ENCODE data around the gene FOXK1.

The FOXK1 gene

DNA sequence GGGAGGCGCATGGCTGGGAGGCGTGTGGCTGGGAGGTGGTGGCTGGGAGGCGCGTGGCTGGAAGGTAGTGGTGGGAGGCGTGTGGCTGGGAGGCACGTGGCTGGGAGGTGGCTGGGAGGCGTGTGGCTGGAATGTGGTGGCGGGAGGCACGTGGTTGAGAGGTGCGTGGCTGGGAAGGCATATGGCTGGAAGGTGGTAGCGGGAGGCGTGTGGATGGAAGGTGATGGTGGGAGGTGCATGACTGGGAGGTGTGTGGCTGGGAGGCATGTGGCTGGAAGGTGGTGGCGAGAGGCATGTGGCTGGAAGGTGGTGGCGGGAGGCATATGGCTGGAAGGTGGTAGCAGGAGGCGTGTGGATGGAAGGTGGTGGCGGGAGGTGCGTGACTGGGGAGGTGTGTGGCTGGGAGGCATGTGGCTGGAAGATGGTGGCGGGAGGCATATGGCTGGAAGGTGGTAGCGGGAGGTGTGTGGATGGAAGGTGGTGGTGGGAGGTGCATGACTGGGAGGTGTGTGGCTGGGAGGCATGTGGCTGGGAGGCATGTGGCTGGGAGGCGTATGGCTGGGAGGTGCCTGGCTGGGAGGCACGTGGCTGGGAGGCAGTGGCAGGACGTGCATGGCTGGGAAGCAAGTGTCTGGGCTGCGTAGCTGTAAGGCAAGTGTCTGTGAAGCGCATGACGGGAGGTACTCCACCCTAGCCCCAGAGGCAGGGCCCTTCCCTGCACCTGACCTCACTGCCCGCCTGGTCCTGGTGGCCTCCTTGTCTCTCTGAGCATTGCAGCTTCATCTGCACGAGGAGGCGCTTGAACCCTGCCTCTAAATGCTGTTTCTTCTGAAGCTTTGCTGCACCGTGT, 35.1 kb downstream of the FOXK1 start:
- Histone ChIP-seq H3K9me3 (replicated peaks in 1 of 2; ENCODE audit: control insufficient read depth in 2 of 2, insufficient read depth in 1 of 2, low read depth in 1 of 2, low read length in 2 of 2) (peaks cover 5 to 12% of the 10 kb centered on the region in 2 donors), H3K9ac (ENCODE audit: low read depth, low read length, poor library complexity) (peak overlapping the region; percentile 79), H3K4ac (ENCODE audit: low read length) (peak overlapping the region; percentile 66), H3K4me2 (ENCODE audit: insufficient read depth, low read length, poor library complexity, severe bottlenecking) (no peak overlapping the region), H3K27me3 (ENCODE audit: control insufficient read depth in 3 of 3, insufficient read depth in 3 of 3, low read depth in 1 of 3, low read length in 3 of 3) (no peaks in the 10 kb centered on the region), H2AK5ac (ENCODE audit: low read depth, low read length) (peak overlapping the region; percentile 64), H3K27ac (replicated peaks; ENCODE audit: low read length) (no peak overlapping the region), H3K4me3 (ENCODE audit: low read length in 2 of 2) (no peak overlapping the region), H2BK12ac (ENCODE audit: low read length) (peak overlapping the region; percentile 63), H3K18ac (ENCODE audit: low read length) (peak overlapping the region; percentile 36), H3K4me1 (ENCODE audit: control insufficient read depth in 2 of 2, insufficient read depth in 1 of 2, low read depth in 1 of 2, low read length in 2 of 2) (peaks cover 2 to 3% of the 10 kb centered on the region in 2 donors), H4K91ac (ENCODE audit: low read depth, low read length, poor library complexity) (no peak overlapping the region), H3K14ac (ENCODE audit: low read length) (peak overlapping the region; percentile 97), H3K23ac (ENCODE audit: low read depth, low read length, poor library complexity) (peak overlapping the region; percentile 94), H2BK5ac (ENCODE audit: low read length) (no peak overlapping the region), H2BK120ac (ENCODE audit: low read depth, low read length) (no peak overlapping the region), H2AFZ (ENCODE audit: low read length) (no peak overlapping the region), H4K8ac (ENCODE audit: low read depth, low read length) (peak overlapping the region; percentile 76), H2BK15ac (ENCODE audit: low read length) (peak overlapping the region; percentile 31), H3K36me3 (replicated peaks in 1 of 2; ENCODE audit: control insufficient read depth in 2 of 2, insufficient read depth in 2 of 2, low read length in 2 of 2) (peaks cover 5 to 35% of the 10 kb centered on the region in 2 donors), H3K79me1 (ENCODE audit: low read depth, low read length) (peaks cover 15% of the 10 kb centered on the region)
- DNase-seq (ENCODE audit: low spot score): no peak
- WGBS, 2 donors (ENCODE audit: extremely low coverage in 2 of 2, insufficient read length in 2 of 2, insufficient replicate concordance in 1 of 2): 100% methylated on average over 2 of the region's 29 CpGs; no CpG with 5 or more reads in 1 of the 2 donors

DNA sequence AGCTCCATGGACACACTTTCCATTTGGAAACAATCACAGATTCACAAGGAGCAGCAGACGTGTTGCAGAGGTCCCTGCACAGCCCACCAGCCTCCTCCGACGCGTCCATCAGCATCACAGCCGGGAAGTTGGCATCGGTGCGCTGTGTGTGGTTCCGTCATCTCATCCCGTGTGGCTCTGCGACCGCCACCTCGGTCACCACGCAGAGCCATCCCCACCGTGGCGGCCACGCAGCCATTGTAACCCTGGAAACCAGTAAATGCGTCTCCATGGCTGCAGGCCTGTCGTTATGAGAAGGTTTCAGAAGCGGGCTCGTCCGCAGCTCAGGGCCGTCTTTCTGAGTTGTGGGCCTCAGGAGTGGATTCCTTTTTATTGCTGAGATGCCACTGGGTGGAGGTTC, 36.0 kb downstream of the FOXK1 start:
- no peak overlapping the region for H3K4ac ChIP-seq (ENCODE audit: low read length)
- H3K4me1 ChIP-seq (ENCODE audit: control insufficient read depth in 2 of 2, insufficient read depth in 1 of 2, low read depth in 1 of 2, low read length in 2 of 2): peaks cover 2 to 3% of the 10 kb centered on the region in 2 donors
- H4K8ac ChIP-seq (ENCODE audit: low read depth, low read length): no peak overlapping the region
- peaks cover 23% of the 10 kb centered on the region for H3K79me1 ChIP-seq (ENCODE audit: low read depth, low read length)
- no peak overlapping the region for H2BK5ac ChIP-seq (ENCODE audit: low read length)
- no peaks in the 10 kb centered on the region for H3K27me3 ChIP-seq (ENCODE audit: control insufficient read depth in 3 of 3, insufficient read depth in 3 of 3, low read depth in 1 of 3, low read length in 3 of 3)
- peak overlapping the region in 1 of 2 donors; percentile 41 for H3K4me3 ChIP-seq (ENCODE audit: low read length in 2 of 2)
- no peak overlapping the region for H2BK12ac ChIP-seq (ENCODE audit: low read length)
- no peak overlapping the region for H3K23ac ChIP-seq (ENCODE audit: low read depth, low read length, poor library complexity)
- WGBS, 2 donors (ENCODE audit: extremely low coverage in 2 of 2, insufficient read length in 2 of 2, insufficient replicate concordance in 1 of 2): no CpG with 5 or more reads among the region's 22 CpGs
- H3K36me3 ChIP-seq (replicated peaks in 1 of 2; ENCODE audit: control insufficient read depth in 2 of 2, insufficient read depth in 2 of 2, low read length in 2 of 2): peaks cover 7 to 37% of the 10 kb centered on the region in 2 donors
- H3K9ac ChIP-seq (ENCODE audit: low read depth, low read length, poor library complexity): no peak overlapping the region
- DNase-seq (ENCODE audit: low spot score): no peak
- peak overlapping the region; percentile 11 for H2AK5ac ChIP-seq (ENCODE audit: low read depth, low read length)
- H3K4me2 ChIP-seq (ENCODE audit: insufficient read depth, low read length, poor library complexity, severe bottlenecking): no peak overlapping the region
- no peak overlapping the region for H3K27ac ChIP-seq (replicated peaks; ENCODE audit: low read length)
- no peak overlapping the region for H4K91ac ChIP-seq (ENCODE audit: low read depth, low read length, poor library complexity)
- peak overlapping the region; percentile 42 for H3K14ac ChIP-seq (ENCODE audit: low read length)
- no peak overlapping the region for H3K18ac ChIP-seq (ENCODE audit: low read length)
- no peak overlapping the region for H2BK120ac ChIP-seq (ENCODE audit: low read depth, low read length)
- H2BK15ac ChIP-seq (ENCODE audit: low read length): no peak overlapping the region
- peaks cover 5 to 12% of the 10 kb centered on the region in 2 donors for H3K9me3 ChIP-seq (replicated peaks in 1 of 2; ENCODE audit: control insufficient read depth in 2 of 2, insufficient read depth in 1 of 2, low read depth in 1 of 2, low read length in 2 of 2)
- no peak overlapping the region for H2AFZ ChIP-seq (ENCODE audit: low read length)

DNA sequence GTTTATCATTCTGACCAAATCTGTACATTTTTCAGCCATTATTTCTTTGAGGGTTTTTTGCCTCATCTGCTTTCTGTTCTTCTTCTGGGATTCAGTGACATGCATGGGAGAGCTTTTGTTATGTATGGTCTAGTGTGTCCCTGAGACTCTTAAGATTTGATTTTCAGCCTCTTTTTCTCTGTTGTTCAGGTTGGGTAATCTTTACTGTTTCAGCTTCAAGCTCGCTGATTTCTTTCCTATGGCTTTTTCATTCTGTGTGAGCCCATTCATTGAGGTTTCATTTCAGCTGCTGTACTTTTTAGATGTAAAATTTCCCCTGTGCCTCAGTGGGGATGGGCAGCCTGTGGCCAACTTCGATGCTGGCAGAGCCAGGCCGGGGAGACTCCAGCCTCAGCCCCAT, 38.1 kb downstream of the FOXK1 start:
- no peak overlapping the region for H3K27ac ChIP-seq (replicated peaks; ENCODE audit: low read length)
- no peak overlapping the region for H3K23ac ChIP-seq (ENCODE audit: low read depth, low read length, poor library complexity)
- peaks cover 3 to 40% of the 10 kb centered on the region in 2 donors for H3K36me3 ChIP-seq (replicated peaks in 1 of 2; ENCODE audit: control insufficient read depth in 2 of 2, insufficient read depth in 2 of 2, low read length in 2 of 2)
- no peaks in the 10 kb centered on the region for H3K27me3 ChIP-seq (ENCODE audit: control insufficient read depth in 3 of 3, insufficient read depth in 3 of 3, low read depth in 1 of 3, low read length in 3 of 3)
- H3K4me2 ChIP-seq (ENCODE audit: insufficient read depth, low read length, poor library complexity, severe bottlenecking): no peak overlapping the region
- H2BK15ac ChIP-seq (ENCODE audit: low read length): no peak overlapping the region
- H4K8ac ChIP-seq (ENCODE audit: low read depth, low read length): no peak overlapping the region
- no peak overlapping the region for H2BK12ac ChIP-seq (ENCODE audit: low read length)
- WGBS, 2 donors (ENCODE audit: extremely low coverage in 2 of 2, insufficient read length in 2 of 2, insufficient replicate concordance in 1 of 2): no CpG with 5 or more reads among the region's 3 CpGs
- H3K4me3 ChIP-seq (ENCODE audit: low read length in 2 of 2): no peak overlapping the region
- H3K9me3 ChIP-seq (replicated peaks in 1 of 2; ENCODE audit: control insufficient read depth in 2 of 2, insufficient read depth in 1 of 2, low read depth in 1 of 2, low read length in 2 of 2): peaks cover 0 to 4% of the 10 kb centered on the region in 2 donors
- no peak overlapping the region for H3K18ac ChIP-seq (ENCODE audit: low read length)
- no peak overlapping the region for H2AK5ac ChIP-seq (ENCODE audit: low read depth, low read length)
- H3K14ac ChIP-seq (ENCODE audit: low read length): no peak overlapping the region
- no peak for DNase-seq (ENCODE audit: low spot score)
- peaks cover 8 to 9% of the 10 kb centered on the region in 2 donors for H3K4me1 ChIP-seq (ENCODE audit: control insufficient read depth in 2 of 2, insufficient read depth in 1 of 2, low read depth in 1 of 2, low read length in 2 of 2)
- H3K4ac ChIP-seq (ENCODE audit: low read length): no peak overlapping the region
- no peak overlapping the region for H2AFZ ChIP-seq (ENCODE audit: low read length)
- no peak overlapping the region for H4K91ac ChIP-seq (ENCODE audit: low read depth, low read length, poor library complexity)
- peaks cover 26% of the 10 kb centered on the region for H3K79me1 ChIP-seq (ENCODE audit: low read depth, low read length)
- no peak overlapping the region for H3K9ac ChIP-seq (ENCODE audit: low read depth, low read length, poor library complexity)
- H2BK120ac ChIP-seq (ENCODE audit: low read depth, low read length): no peak overlapping the region
- no peak overlapping the region for H2BK5ac ChIP-seq (ENCODE audit: low read length)

DNA sequence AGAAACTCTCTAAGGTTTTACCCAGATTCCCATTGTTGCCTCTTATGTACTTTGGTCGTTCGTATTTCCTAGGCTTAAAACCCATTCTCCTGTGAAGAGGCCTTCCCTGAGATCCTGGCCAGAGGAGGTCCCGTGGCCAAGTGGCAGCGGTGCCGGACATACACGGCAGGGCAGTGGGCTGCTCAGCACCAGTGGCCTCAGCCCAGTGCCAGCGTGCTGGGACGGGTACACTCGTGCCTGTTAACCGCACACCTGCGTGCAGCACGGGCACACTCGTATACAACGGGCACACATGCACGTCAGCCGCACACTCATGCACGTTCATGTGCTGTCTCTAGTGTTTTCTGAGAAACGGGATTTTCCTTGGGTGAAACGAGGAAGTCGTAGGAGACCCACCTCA, 40.2 kb downstream of the FOXK1 start:
- Histone ChIP-seq H3K4me1 (ENCODE audit: control insufficient read depth in 2 of 2, insufficient read depth in 1 of 2, low read depth in 1 of 2, low read length in 2 of 2) (peaks cover 14 to 16% of the 10 kb centered on the region in 2 donors), H3K79me1 (ENCODE audit: low read depth, low read length) (peaks cover 20% of the 10 kb centered on the region), H2BK120ac (ENCODE audit: low read depth, low read length) (no peak overlapping the region), H3K27ac (replicated peaks; ENCODE audit: low read length) (no peak overlapping the region), H3K18ac (ENCODE audit: low read length) (peak overlapping the region; percentile 5), H2AFZ (ENCODE audit: low read length) (no peak overlapping the region), H3K9me3 (replicated peaks in 1 of 2; ENCODE audit: control insufficient read depth in 2 of 2, insufficient read depth in 1 of 2, low read depth in 1 of 2, low read length in 2 of 2) (no peaks in the 10 kb centered on the region), H4K8ac (ENCODE audit: low read depth, low read length) (peak overlapping the region; percentile 52), H2AK5ac (ENCODE audit: low read depth, low read length) (no peak overlapping the region), H3K9ac (ENCODE audit: low read depth, low read length, poor library complexity) (no peak overlapping the region), H3K14ac (ENCODE audit: low read length) (no peak overlapping the region), H3K36me3 (replicated peaks in 1 of 2; ENCODE audit: control insufficient read depth in 2 of 2, insufficient read depth in 2 of 2, low read length in 2 of 2) (peaks cover 3 to 44% of the 10 kb centered on the region in 2 donors), H3K27me3 (ENCODE audit: control insufficient read depth in 3 of 3, insufficient read depth in 3 of 3, low read depth in 1 of 3, low read length in 3 of 3) (no peaks in the 10 kb centered on the region), H4K91ac (ENCODE audit: low read depth, low read length, poor library complexity) (no peak overlapping the region), H3K4me3 (ENCODE audit: low read length in 2 of 2) (no peak overlapping the region), H3K4me2 (ENCODE audit: insufficient read depth, low read length, poor library complexity, severe bottlenecking) (no peak overlapping the region), H3K4ac (ENCODE audit: low read length) (peak overlapping the region; percentile 14), H2BK12ac (ENCODE audit: low read length) (no peak overlapping the region), H3K23ac (ENCODE audit: low read depth, low read length, poor library complexity) (no peak overlapping the region), H2BK5ac (ENCODE audit: low read length) (peak overlapping the region; percentile 11), H2BK15ac (ENCODE audit: low read length) (no peak overlapping the region)
- no CpG with 5 or more reads among the region's 20 CpGs for WGBS, 2 donors (ENCODE audit: extremely low coverage in 2 of 2, insufficient read length in 2 of 2, insufficient replicate concordance in 1 of 2)
- DNase-seq (ENCODE audit: low spot score): no peak

Measured in neuronal stem cell (in vitro differentiated cells).